ENCODE measurements around the gene PHACTR3. TPM values are rescaled to one million over a fixed set of nuclear protein-coding genes. Genes with fewer than 3 reads are reported as not detected.

The PHACTR3 gene
- total RNA-seq, 1 experiment from 2014 or later: not detected

- H3K23me2 ChIP-seq (ENCODE audit: insufficient read length, low read depth, low read length, poor library complexity, severe bottlenecking): no peaks in the 10 kb centered on the region
- H3K27ac ChIP-seq (ENCODE audit: insufficient read length, low read depth, low read length): no peak overlapping the region
- no peak overlapping the region for H3K4ac ChIP-seq (ENCODE audit: low read depth, low read length)
- no peaks in the 10 kb centered on the region for H3K27me3 ChIP-seq (ENCODE audit: insufficient read depth, low read length)
- no CpG with 5 or more reads among the region's 5 CpGs for WGBS (ENCODE audit: extremely low coverage, insufficient read length, low lambda C conversion rate)
- H3K14ac ChIP-seq (ENCODE audit: insufficient read depth, low read length): no peak overlapping the region
- no peak overlapping the region for H3K9ac ChIP-seq (ENCODE audit: extremely low read depth, insufficient read length, low read length)
- H3K56ac ChIP-seq (ENCODE audit: insufficient read length, low read depth, low read length): no peak overlapping the region
- H3K4me3 Mint-ChIP-seq: no peak overlapping the region
- H3K4me2 ChIP-seq (ENCODE audit: insufficient read depth, insufficient read length, low read length): no peak overlapping the region
- no peak overlapping the region for H2AK5ac ChIP-seq (ENCODE audit: insufficient read length, low read length)
- H2BK20ac ChIP-seq (ENCODE audit: low read depth, low read length, poor library complexity, severe bottlenecking): no peak overlapping the region
- H2BK5ac ChIP-seq (ENCODE audit: insufficient read length, low read length): no peak overlapping the region
- no peak overlapping the region for H2AFZ ChIP-seq (ENCODE audit: low read length)
- no peaks in the 10 kb centered on the region for H3K79me1 ChIP-seq (ENCODE audit: insufficient read depth, low read depth, low read length, poor library complexity, severe bottlenecking)
- H3T11ph ChIP-seq (ENCODE audit: low read length): no peak overlapping the region
- H2BK120ac ChIP-seq (ENCODE audit: low read depth, low read length, poor library complexity, severe bottlenecking): no peak overlapping the region
- no peaks in the 10 kb centered on the region for H3K79me2 ChIP-seq (ENCODE audit: insufficient read depth, low read length)
- peaks cover 37 to 89% of the 10 kb centered on the region in 2 experiments for H3K9me3 Mint-ChIP-seq
- peaks cover 9 to 12% (median 12%) of the 10 kb centered on the region in 3 experiments; a peak in 5 of 7 replicates for H3K36me3 Mint-ChIP-seq (ENCODE audit: insufficient read depth in 1 of 3, low read depth in 3 of 3)
- H2BK15ac ChIP-seq (ENCODE audit: low read depth, low read length): no peak overlapping the region
- no peak for DNase-seq
- H3K27me3 Mint-ChIP-seq (ENCODE audit: low read depth): peaks cover 6% of the 10 kb centered on the region
- H3K18ac ChIP-seq (ENCODE audit: insufficient read length, low read depth, low read length): no peak overlapping the region
- H3K9me3 ChIP-seq (ENCODE audit: control insufficient read depth, low read depth, low read length): peaks cover 19% of the 10 kb centered on the region
- H3K4me1 ChIP-seq (ENCODE audit: insufficient read depth, low read length): no peaks in the 10 kb centered on the region
- no peak overlapping the region for H2BK12ac ChIP-seq (ENCODE audit: insufficient read length, low read depth, low read length)
- no peaks in the 10 kb centered on the region for H3K4me1 Mint-ChIP-seq
- no peaks in the 10 kb centered on the region for H4K20me1 ChIP-seq (ENCODE audit: control insufficient read depth, insufficient read depth, insufficient read length)
- H4K8ac ChIP-seq (replicated peaks; ENCODE audit: insufficient read length, low read depth, low read length): no peak overlapping the region
- H4K91ac ChIP-seq (ENCODE audit: insufficient read length, low read depth, low read length): no peak overlapping the region
- no peak overlapping the region for H3K23ac ChIP-seq (ENCODE audit: insufficient read length, low read depth, low read length)
- no peak overlapping the region for H4K5ac ChIP-seq (ENCODE audit: insufficient read length, low read depth, low read length)
- H3K27ac Mint-ChIP-seq: no peak overlapping the region
- TF ChIP-seq, protein P1, sequence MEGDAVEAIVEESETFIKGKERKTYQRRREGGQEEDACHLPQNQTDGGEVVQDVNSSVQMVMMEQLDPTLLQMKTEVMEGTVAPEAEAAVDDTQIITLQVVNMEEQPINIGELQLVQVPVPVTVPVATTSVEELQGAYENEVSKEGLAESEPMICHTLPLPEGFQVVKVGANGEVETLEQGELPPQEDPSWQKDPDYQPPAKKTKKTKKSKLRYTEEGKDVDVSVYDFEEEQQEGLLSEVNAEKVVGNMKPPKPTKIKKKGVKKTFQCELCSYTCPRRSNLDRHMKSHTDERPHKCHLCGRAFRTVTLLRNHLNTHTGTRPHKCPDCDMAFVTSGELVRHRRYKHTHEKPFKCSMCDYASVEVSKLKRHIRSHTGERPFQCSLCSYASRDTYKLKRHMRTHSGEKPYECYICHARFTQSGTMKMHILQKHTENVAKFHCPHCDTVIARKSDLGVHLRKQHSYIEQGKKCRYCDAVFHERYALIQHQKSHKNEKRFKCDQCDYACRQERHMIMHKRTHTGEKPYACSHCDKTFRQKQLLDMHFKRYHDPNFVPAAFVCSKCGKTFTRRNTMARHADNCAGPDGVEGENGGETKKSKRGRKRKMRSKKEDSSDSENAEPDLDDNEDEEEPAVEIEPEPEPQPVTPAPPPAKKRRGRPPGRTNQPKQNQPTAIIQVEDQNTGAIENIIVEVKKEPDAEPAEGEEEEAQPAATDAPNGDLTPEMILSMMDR (conservative IDR thresholded peaks at IDR 0.05): no peak
Observed at GRCh38 chr20:59650418-59650817, 46.1 kb downstream of the PHACTR3 start.

All from H9 (cell line).